Measurements from ENCODE around the gene CELSR1.

CELSR1 gene

GRCh38 chr22:46551321-46551720, 13.9 kb upstream of the CELSR1 start:
- no peak for FAIRE-seq

GRCh38 chr22:46549971-46550641, 12.7 kb upstream of the CELSR1 start:
- FAIRE-seq = no peak

GRCh38 chr22:46549563-46549840, 12.1 kb upstream of the CELSR1 start:
- FAIRE-seq = no peak

DNA sequence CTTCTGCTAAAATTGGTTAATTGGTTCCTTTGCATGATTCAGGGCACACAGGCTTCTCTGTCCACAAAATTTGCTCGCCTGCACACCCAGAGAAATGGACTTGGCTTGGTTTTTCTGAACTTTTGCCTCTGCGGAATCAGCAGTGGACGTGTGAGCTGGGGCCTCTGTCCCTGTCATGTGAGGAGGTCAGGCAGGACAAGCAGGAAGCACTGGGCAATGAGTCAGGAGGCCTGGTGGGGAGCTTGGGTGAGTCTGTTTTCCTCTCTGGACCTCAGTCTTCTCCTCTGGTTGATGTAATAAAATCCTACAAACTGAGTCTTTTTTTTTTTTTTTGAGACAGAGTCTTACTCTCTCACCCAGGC, 10.4 kb upstream of the CELSR1 start:
- no peak for FAIRE-seq

DNA sequence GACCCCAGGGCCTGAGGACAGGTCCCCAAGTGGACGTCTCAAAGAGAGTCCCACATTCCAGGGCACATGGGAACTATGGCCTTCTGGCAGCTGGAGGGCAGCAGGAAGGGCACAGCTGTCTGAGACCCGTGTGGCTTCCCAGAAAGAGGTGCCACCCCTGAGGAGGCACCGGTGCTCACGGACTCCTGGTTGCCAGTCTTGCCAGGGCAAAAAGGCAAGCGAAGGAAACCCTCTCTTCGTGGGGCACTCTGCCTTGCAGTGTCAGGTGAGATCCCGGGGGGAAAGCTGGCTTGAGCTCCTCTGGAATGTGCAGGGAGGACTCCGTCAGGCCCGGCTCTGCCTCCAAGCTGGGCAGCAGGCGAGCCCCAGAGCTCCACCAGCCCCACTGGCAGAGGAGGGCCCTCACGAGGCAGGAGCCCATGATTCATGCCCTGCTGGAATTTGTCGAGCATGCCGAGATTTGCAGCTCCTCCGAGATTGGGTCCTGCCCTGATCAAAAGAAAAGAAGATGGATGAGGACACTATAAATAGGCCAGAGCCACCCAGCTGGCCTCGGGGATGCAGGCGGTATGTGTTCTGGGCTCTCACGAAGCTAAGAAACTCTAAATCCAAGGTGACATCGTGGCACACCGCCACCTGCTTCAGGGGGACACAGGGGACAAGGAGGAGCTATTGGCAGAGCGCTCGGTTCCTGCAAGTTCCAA, 9.9 kb upstream of the CELSR1 start:
- FAIRE-seq = no peak

- no peak for FAIRE-seq
Observed at GRCh38 chr22:46546466-46547178, 9.2 kb upstream of the CELSR1 start.

GRCh38 chr22:46545086-46545792, 7.8 kb upstream of the CELSR1 start:
- FAIRE-seq = no peak

DNA sequence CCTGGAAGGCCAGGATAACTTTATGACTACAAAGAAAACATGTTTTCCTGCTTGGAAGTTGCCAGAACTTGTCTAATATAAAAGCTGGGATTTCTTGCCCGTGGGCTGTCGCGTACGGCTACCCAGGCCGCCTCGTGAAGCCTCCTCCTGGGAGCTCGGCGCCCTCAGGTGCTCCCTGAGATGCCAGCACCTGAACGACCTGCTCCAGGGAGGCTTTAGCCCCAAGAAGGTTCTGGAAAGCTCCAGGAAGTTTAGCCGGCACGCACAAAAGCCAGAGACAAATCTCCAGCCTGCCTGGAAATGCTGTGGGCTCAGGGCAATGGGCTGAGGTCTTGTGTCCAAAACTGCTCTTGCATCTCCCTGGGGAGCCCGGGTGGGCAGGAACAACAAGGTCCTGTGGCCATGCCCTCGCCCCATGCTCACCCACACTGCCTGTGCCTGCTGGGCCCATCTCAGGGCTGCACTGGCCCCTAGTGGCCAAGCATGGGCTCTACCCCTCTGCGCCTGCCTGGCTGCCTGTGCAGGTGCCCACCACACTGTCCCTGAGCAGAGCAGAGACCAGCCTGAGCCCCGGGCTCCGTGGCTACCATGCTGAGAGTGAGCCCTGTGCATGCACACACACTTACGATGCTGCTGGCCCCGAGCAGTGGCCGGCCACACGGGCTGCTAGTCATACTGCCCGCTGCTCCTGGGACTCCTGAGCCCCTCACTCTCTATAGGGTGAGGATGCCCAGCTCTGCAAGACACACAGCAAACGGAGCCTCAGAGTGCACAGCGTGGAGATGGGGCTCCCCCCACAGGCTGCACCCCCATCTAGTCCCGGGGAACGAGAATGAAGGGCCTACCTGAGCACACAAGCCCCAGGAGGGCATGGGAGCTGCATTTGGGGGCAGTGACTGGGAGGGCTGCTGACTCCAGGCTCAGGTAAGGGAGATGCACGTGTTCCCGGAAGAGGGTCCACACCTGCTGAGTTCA, 4.9 kb upstream of the CELSR1 start:
- FAIRE-seq = no peak

- no peak for FAIRE-seq
Observed at GRCh38 chr22:46541536-46541935, 4.1 kb upstream of the CELSR1 start.

- no peak for FAIRE-seq
Observed at GRCh38 chr22:46540874-46541273, 3.5 kb upstream of the CELSR1 start.

GRCh38 chr22:46539169-46539568, 1.7 kb upstream of the CELSR1 start:
- FAIRE-seq = no peak

GRCh38 chr22:46538814-46539160, 1.4 kb upstream of the CELSR1 start:
- no peak for FAIRE-seq

DNA sequence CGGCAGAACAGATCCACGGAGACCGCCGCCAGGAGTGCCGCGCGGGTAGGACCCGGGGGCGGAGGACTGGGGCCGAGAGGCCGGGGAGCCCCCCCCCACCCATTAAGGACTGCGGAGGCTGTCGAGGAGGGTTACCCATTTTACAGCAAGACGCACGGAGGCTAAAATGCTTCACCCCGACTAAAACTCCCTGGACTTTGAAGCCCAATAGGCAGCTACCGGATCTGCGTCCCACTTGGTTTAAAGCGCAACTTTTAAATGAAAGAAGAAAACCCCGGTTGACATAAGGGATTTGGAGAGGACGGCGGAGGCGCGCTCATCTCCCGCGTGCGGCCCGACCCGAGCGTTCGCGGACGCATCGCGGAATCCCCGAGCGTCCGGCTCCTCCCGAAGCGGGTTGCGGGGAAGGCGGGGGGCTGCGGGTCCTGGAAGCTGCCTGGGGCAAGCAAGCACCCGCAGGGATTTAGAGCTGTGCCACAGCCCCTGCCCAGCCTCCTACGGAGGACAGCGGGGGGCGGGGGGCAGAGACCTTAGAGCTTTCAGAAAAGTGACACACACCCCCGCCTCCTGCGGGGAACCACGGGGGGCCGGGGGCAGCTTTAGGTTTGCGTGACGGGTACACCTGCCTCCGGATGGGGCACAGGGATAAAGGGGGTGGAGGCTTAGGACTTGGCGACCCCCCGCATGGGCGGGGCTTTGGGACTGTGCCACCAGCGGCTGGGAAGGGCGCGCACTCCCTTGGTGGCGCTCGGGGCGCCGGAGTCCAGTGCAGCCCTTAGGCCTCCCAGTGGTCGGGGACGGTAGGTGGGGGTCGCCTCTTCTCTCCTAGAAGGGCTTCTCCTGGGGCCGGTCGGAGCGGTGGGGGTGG, 760 bp upstream of the CELSR1 start:
- FAIRE-seq = no peak

GRCh38 chr22:46536537-46537224, 739 bp downstream of the CELSR1 start:
- no peak for FAIRE-seq

GRCh38 chr22:46535876-46536536, 1.4 kb downstream of the CELSR1 start:
- no peak for FAIRE-seq

DNA sequence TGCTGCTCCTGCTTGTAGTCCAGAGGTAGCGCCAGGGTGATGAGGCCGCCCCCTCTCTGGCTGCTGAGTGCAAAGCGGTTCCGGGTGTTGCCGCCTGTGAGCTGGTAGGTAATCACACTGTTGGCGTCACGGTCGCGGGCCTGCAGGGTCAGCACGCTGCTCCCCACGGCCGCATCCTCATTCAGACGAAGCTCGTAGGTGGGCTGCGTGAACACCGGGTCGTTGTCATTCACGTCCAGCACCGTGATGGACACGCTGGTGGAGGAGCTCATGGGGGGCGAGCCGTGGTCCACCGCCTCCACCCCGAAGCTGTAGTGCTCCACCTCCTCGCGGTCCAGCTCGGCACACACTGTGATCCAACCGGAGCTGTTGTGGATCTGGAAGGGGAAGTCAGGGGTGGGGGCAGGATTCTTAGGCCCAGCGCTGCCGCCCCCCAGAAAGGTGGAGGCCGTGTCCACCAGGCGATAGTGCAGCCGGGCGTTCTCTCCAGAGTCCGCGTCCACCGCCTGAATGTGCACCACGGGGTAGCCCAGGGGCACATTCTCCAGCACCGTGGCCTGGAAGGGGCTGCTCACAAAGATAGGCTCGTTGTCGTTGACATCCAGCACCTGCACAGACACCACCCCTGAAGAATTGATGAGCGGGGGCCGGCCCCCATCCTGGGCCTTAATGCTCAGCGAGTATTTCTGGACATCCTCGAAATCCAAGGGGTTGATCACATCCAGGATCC, 2.4 kb downstream of the CELSR1 start:
- FAIRE-seq = no peak

GRCh38 chr22:46534177-46534776, 3.1 kb downstream of the CELSR1 start:
- FAIRE-seq = no peak

- no peak for FAIRE-seq
Observed at GRCh38 chr22:46533070-46533833, 4.2 kb downstream of the CELSR1 start.

Measured in A204.1 (cell line).